Femur (tissue), 1 donor: ENCODE results near the gene KDM1B.
"Not testable (repeated sequence)": the region's sequence is repeated elsewhere in the genome, so short reads cannot be mapped to it uniquely, and the experiment has no call there.

Experiments used
- DNase-seq: peaks from one replicate; pipeline ENCODE4 v3.0.0-alpha.2; 2017

KDM1B gene

DNA sequence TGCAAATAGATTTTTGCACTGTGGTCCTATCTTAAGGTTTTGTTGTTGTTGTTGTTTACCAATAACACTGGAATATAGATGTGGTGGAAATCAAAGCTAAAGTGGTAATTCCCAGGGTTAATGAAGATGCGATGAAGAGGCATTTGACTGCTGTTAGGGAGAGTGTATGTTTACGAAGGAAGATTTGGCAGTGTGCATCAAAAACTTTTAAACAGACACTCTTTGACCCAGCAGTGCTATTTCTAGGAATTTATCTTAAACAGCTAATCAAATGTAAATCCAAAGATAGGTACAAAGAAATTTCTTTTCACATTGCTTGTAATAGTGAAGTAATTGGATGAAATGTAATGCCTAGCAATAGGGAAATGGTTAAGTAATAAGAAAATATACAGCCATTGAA, 34.0 kb downstream of the KDM1B start:
- DNase-seq = no peak

DNA sequence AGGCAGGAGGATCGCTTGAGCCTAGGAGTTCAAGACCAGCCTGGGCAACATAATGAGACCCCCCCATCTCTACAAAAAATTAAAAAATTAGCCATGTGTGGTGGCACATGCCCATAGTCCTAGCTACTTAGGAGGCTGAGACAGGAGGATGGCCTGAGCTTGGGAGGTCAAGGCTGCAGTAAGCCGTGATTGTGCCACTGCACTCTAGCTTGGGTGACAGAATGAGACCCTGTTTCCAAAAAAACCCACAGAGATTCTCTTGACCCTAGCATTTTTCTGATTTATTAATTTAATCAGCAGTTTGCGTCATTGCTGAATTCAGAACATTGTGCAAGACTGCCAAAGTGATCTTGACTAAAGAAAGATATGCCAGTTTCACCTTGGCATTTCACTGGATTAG, 36.8 kb downstream of the KDM1B start:
- DNase-seq = no peak

DNA sequence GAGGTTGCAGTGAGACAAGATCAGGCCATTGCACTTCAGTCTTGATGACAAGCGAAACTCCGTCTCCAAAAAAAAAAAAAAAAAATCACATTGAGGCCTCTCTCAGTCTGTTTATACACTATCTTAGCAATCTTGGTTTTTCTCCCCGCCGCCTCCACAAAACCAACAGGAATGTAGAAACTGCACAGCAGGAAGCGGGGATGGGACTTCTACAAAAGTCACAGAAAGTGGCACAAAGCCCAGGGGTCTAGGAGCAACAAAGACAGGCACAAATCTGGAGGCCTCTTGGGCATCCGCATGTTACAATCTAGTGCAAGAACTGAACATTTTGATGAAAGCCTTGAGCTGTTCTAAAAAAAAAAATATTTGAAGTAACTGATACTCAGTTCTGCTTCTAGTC, 48.6 kb downstream of the KDM1B start:
- no peak for DNase-seq

DNA sequence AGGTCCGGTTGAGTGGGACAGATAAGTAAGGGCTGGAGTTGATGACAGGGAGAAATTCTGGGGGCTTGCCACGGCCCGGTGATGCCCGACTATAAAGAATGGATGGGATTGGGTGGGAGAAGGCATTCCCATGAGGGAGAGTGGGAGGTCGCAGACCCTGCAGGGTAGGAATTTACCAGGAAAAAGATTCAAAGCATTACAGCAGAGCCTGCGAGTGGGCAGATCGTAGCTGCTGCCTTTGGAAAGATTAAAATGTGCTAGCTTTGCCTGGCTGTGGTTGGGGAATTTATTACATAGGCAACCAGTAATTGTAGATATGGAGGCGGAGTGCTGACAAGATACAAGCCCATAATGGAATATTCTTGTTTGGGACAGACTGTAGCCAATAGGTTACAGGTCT, 49.5 kb downstream of the KDM1B start:
- DNase-seq = no peak

DNA sequence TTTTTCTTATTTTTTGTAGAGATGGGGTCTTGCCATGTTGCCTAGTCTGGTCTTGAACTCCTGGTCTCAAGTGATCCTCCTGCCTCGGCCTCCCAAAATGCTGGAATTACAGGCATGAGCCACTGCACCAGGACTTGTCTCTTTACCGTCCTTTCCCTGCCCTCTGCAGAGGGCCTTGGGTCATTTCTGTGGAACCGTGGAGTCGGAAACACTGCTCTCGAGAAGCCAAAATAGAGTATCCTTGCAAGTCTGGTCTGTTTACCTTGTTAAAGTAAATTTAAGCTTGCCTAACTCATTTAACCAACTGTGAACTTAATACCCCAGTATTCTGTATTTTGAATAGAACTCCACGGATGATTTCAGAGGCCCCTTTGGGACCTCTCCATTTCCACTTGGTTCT, 51.4 kb downstream of the KDM1B start:
- no peak for DNase-seq

DNA sequence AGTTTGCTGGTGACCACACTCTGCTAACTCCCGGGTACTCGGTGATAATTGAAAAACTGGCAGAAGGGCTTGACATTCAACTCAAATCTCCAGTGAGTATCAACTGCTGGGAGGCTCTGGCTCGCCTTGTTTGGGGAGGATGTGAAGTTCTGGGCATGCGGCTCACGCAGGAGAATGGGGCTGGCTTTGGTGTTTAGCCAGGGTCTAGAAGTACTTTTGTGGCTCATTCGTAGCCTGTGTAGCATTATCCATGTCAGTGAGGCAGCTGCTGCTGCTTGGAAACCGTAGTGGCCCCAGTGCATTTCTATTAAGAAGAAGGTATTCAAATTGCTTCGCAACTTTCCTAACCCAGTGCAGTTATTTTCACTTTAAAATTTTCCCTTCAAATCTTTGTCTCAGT, 52.2 kb downstream of the KDM1B start:
- DNase-seq = no peak

DNA sequence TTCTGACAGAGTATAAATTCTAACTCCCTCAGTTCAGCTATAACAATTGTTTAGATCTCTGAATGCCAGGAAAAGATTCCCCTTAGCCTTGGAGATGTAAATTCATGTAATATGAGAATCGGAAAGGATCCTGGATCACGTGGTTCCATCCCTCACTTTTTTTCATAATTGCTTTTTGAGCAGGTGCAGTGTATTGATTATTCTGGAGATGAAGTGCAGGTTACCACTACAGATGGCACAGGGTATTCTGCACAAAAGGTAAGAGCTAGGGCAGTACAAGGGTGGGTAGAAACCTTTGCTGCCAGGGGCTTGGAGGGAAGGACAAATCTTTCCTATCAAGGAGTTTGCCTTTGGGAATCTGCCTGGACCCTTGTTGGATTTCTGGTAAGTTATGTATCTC, 52.7 kb downstream of the KDM1B start:
- no peak for DNase-seq

DNA sequence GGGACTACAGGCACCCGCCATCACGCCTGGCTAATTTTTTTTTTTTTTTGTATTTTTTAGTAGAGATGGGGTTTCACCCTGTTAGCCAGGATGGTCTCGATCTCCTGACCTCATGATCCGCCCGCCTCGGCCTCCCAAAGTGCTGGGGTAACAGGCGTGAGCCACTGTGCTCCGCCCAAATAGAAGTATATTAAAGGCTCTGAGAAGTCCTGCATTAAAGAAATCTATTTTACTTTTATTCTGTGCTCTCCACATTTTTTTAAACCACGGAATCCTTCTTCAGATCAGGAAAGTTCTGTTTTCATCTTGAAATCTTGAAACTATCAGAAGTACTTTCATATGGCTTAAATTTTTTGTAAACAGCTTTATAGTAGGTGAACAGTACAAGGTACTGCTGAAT, 53.6 kb downstream of the KDM1B start:
- not testable (repeated sequence) for DNase-seq

DNA sequence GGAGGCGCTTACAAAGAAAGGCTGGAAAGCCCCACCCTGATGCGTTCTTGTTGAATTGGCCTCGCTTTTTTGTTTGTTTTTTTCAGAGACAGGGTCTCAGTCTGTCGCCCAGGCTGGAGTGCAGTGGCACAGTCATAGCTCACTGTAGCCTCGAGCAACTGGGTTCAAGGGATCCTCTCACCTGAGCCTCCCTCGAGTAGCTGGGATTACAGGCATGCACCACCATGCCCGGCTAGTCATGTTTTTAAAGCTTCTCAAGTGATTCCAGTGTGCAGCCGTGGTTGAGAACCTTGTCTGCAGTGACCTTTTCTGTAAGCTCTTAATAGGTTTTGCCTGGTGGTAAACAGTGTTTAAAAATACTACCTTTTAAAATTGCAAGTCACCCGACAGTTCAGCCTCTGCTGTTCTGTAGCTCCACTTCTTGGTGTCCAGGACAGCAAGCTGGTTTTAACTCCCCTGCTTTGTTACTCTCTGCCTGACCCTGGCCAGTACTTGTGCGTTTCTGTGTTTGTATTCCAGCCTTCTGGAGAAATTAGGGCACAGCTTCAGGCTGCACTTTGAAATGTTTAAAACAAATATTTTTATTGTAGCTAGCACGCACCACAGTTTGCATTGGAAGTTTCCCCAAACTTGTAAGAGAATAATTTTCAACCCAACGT, 54.4 kb downstream of the KDM1B start:
- no peak for DNase-seq

DNA sequence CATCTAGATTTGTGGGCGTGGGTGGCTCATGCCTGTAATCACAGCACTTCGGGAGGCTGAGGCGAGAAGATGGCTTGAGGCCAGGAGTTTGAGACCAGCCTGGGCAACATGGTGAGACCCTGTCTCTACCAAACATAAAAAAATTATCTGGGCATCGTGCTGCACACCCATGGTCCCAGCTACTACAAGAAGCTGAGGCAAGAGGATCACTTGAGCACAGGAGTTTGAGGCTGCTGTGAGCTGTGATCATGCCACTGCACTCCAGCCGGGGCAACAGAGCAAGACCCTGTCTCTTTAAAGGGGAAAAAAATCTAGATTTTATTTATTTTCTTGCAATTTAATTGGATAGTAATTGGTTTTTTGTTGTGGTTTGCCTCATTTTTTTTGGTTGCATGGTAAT, 55.5 kb downstream of the KDM1B start:
- no peak for DNase-seq

DNA sequence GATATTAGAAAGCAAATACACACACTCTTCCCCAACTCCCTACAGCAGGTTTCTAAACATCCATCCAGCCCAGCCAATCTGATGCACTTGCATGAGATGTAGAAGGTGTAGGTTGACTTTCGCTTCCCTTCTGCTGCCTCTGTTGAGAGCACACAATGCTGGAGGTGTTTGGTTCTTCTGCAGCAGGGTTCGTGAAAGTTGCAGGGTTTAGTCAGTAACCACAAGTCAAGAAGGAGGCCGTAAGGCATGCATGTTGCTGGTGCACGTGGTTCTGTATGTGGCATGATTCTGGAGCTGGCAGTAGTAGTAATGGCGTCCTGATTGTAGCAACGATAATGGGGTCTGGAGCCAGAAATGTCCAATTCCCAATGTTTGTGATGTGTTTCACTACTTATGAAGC, 56.1 kb downstream of the KDM1B start:
- DNase-seq = no peak

DNA sequence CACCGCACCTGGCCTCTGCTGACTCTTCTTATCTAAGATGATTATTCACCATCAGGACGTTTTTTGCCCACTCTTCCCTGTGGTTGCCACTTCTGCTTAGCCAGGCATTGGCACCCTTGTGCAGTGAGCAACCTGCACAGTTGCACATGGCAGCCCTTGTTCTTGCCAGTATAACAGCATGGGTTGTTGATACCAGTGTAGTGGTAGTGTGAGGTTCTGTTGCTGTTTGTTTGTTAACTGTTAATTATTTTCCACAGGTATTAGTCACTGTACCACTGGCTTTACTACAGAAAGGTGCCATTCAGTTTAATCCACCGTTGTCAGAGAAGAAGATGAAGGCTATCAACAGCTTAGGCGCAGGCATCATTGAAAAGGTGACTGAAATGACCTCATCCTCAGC, 57.0 kb downstream of the KDM1B start:
- no peak for DNase-seq

DNA sequence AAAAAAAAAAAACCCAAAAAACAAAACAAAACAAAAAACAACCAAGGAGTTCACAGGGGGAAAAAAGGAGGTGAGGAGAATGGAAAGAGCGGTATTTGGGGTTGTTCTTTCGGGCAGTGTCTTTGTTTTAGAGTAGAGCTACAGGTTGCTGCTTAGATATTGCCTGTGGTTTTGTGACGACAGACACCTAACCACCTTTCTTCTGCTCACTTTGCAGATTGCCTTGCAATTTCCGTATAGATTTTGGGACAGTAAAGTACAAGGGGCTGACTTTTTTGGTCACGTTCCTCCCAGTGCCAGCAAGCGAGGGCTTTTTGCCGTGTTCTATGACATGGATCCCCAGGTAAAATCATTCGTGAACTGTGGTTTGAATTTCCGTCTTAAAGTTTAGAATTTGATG, 58.2 kb downstream of the KDM1B start:
- no peak for DNase-seq

DNA sequence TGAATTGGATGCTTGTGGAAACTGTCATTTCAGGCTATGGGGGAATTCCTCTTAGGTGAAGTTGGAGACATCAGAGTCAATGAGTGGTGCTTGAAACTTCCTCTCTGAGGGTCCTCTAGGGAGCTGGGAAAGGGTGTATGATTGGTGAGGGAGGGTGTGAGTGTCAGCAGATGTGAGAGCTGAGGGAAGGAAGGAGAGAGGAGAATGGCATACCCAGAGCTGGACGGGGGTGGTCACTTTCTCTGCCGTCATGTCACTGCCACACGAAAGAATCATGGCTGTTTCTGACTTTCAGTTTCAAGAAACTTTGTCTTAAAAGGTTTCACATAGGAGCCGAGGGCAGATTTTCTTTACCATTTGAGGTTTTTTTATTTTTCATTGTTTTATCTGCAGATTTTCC, 58.8 kb downstream of the KDM1B start:
- no peak for DNase-seq

DNA sequence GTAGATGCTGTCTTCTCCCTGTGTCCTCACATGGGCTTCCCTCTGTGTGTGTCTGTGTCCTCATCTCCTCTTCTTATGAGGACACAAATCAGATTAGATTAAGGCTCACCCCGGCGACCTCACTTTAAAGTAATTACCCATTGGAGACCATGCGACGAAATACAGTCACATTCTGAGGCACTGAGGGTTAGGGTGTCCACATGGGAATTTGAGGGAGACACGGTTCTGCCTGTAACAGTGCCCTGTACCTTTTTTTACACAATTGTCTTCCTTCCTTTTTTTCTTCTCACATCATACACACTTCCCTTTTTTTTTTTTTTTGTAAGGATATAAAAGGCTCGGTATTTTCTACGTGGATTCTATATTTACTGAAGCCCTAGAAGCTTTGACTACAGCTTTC, 60.2 kb downstream of the KDM1B start:
- no peak for DNase-seq

DNA sequence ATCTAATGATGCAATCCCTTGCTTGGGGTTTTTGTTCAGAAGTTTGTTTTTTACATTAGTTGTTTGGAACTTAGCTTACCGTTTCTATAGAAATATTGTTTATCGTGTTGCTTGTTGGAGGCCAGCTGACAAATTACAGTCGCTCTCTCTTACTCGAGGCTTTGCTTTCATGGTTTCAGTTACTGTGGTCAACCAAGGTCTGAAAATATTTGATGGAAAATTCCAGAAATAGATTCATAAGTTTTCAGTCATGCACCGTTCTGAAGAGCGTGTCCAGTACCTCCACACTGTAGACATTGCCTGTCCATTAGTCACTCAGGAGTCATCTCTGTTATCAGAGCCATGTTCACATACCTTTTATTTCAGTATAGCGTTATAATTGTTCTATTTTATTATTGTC, 61.2 kb downstream of the KDM1B start:
- no peak for DNase-seq

DNA sequence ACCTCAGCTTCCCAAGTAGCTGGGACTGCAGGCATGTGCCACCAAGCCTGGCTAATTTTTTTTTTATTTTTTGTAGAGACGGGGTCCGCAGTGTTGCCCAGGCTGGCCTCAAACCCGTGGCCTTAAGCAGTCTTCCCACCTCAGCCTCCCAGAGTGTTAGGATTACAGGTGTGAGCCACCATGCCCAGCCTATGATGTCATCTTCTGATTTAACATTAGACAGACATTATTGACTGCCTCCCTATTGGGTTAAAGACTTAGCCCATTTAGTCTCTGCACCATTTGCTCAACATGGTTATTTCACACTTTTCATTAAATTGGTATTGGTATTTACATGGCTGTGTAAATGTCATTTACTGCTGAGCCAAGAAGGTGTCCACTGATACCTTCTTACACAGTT, 63.0 kb downstream of the KDM1B start:
- DNase-seq = no peak

DNA sequence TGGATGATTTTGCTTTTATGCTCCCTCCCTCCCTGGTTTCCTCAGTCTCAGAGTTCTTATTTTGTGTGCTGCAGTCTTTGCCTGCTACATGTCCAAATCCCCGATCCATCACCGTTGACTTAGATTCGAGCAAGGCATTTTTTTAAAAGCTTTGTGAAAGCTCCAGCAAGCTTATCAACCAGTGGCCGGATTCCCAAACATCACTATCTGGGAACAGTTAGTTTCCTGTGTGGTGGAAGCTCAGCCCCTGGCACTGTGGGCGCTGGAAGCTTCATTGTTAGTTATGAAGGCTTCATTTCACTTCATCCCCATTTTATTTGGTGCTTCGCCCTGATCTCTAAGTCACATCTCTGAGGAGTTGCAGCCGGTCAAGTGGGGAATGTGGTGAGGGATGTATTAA, 64.4 kb downstream of the KDM1B start:
- DNase-seq = no peak

DNA sequence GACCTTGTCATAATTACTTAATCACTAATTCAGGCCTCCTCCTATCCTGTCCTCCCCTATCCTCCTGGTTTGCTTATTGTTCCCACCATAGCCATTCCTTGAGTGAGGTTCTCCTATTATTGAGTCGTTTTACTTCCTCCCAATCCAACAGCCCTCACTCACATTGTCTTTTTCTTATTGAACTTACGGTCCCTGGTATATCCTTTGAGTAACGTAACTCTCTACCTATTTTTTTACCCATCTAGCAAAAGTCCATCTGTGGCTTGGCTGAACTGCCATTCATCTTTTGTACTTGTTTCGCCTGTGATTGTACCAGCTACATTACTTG, 66.0 kb downstream of the KDM1B start:
- no peak for DNase-seq

DNA sequence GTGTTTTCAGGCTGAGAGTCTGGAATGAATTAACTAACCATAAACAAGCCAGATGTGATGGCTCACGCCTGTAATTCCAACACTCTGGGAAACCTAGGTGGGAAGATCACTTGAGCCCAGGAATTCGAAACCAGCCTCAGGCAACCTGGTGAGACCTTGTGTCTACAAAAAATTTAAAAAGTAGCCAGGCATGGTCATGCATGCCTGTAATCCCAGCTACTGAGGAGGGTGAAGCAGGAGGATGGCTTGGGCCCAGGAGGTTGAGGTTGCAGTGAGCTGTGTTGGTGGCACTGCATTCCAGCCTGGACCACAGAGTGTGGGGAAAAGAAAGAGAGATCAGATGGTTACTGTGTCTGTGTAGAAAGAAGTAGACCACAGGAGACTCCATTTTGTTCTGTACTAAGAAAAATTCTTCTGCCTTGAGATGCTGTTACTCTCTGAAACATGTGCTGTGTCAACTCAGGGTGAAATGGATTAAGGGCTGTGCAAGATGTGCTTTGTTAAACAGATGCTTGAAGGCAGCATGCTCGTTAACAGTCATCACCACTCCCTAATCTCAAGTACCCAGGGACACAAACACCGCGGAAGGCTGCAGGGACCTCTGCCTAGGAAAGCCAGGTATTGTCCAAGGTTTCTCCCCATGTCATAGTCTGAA, 71.4 kb downstream of the KDM1B start:
- peak; percentile 64 for DNase-seq

DNA sequence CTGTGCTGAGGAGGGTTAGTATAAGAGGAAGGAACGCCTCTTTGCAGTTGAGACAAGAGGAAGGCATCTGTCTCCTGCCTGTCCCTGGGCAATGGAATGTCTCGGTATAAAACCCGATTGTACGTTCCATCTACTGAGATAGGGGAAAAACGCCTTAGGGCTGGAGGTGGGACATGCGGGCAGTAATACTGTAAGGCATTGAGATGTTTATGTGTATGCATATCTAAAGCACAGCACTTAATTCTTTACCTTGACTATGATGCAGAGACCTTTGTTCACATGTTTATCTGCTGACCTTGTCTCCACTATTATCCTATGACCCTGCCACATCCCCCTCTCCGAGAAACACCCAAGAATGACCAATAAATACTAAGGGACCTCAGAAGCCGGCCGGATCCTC, 71.9 kb downstream of the KDM1B start:
- not testable (repeated sequence) for DNase-seq

DNA sequence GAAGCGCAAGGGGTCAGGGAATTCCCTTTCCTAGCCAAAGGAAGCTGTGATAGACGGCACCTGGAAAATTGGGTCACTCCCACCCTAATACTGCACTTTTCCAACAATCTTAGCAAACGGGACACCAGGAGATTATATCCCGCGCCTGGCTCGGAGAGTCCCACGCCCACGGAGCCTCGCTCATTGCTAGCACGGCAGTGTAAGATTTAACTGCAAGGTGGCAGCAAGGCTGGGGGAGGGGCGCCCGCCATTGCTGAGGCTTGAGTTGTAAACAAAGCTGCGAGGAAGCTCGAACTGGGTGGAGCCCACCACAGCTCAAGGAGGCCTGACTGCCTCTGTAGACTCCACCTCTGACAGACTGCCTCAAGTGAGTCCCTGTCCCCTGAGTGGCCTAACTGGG, 73.4 kb downstream of the KDM1B start:
- DNase-seq = not testable (repeated sequence)

DNA sequence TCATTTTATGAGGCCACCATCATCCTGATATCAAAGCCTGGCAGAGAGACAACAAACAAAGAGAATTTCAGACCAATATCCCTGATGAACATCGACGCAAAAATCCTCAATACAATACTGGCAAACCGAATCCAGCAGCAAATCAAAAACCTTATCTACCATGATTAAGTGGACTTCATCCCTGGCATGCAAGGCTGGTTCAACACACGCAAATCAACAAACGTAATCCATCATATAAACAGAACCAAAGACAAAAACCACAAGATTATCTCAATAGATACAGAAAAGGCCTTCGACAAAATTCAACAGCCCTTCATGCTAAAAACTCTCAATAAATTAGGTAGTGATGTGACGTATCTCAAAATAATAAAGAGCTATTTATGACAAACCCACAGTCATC, 76.6 kb downstream of the KDM1B start:
- DNase-seq = not testable (repeated sequence)

DNA sequence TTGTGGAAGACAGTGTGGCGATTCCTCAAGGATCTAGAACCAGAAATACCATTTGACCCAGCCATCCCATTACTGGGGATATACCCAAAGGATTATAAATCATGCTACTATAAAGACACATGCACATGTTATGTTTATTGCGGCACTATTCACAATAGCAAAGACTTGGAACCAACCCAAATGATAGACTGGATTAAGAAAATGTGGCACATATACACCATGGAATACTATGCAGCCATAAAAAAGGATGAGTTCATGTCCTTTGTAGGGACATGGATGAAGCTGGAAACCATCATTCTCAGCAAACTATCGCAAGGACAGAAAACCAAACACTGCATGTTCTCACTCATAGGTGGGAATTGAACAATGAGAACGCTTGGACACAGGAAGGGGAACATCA, 78.5 kb downstream of the KDM1B start:
- not testable (repeated sequence) for DNase-seq

DNA sequence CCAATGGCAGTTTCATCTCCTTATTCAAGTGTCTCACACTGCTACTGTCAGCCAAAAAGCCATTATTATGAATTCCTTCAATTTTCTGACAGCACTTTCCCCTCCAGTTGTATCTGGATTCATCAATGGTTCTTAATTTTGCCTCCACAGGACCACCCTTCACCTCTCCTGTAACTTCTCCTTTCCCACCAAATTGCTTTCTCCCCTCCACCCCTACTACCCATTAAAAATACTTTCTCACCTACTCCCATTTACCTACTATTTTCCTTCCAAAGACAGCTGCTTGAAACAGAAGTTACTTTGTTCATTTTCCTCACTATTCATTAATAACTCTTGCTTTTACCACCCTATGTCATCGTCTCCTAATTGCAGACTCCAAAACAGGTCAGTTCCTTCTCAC, 79.3 kb downstream of the KDM1B start:
- no peak for DNase-seq
